IMR-90 (cell line): ENCODE measurements around the gene AMIGO2. TPM values are rescaled to one million over a fixed set of nuclear protein-coding genes. Genes with fewer than 3 reads are reported as not detected.

ENCODE experiments used
- ATAC-seq: fragments of 200-7000 bp; cut with Tn5 transposase; 2 replicates; pipeline ENCODE4 v1.9.1; 2020; ENCODE audit warnings: low read depth, mild to moderate bottlenecking, moderate library complexity
- BruUV-seq: library from RNA; stranded (reverse); fragments of 400-500 nt; replicated peaks from 2 replicates; lab custom pipeline; 2021; lab: Mats Ljungman, UMichigan
- CTCF ChIA-PET: fragments of 300-600 bp; formaldehyde crosslinking; extraction: SDS; loops from one replicate; lab custom pipeline; 2021; ENCODE audit warnings: antibody characterized with exemption; lab: Yijun Ruan, JAX
- POLR2A ChIA-PET: fragments of 300-600 bp; sonication (Branson Sonifier 250); formaldehyde crosslinking; loops from one replicate; lab custom pipeline; 2022; ENCODE audit warnings: antibody characterized with exemption; ENCODE audit not compliant: unreplicated experiment; lab: Charles Lee
- DNase-seq: peaks from one replicate; pipeline ENCODE4 v3.0.0; 2013
- H2AFZ ChIP-seq: replicated peaks from 2 replicates; pipeline ENCODE3; 2013; ENCODE audit warnings: low read length, mild to moderate bottlenecking; ENCODE audit not compliant: poor library complexity
- H2AK5ac ChIP-seq: 2 replicates; pipeline ENCODE4 v1.6.1; 2013; ENCODE audit warnings: low read depth, low read length, inconsistent platforms
- H2AK9ac ChIP-seq: replicated peaks from 2 replicates; pipeline ENCODE3; 2013; ENCODE audit warnings: mild to moderate bottlenecking, low read depth, low read length, moderate library complexity; ENCODE audit not compliant: poor library complexity
- H2BK120ac ChIP-seq: 2 replicates; pipeline ENCODE4 v1.6.1; 2013; ENCODE audit warnings: low read depth, low read length, inconsistent platforms
- H2BK15ac ChIP-seq: 3 replicates; pipeline ENCODE4 v1.6.1; 2013; ENCODE audit warnings: low read depth, low read length, inconsistent platforms
- H2BK20ac ChIP-seq: 2 replicates; pipeline ENCODE4 v1.6.1; 2013; ENCODE audit warnings: low read depth, mild to moderate bottlenecking, inconsistent platforms, low read length, moderate library complexity
- H2BK5ac ChIP-seq: 2 replicates; pipeline ENCODE4 v1.6.1; 2013; ENCODE audit warnings: mild to moderate bottlenecking, low read depth, low read length, inconsistent platforms; ENCODE audit not compliant: poor library complexity, severe bottlenecking
- H3K14ac ChIP-seq: replicated peaks from 2 replicates; pipeline ENCODE4 v1.6.1; 2013; ENCODE audit warnings: low read depth, low read length, inconsistent platforms
- H3K18ac ChIP-seq: 2 replicates; pipeline ENCODE4 v1.6.1; 2013; ENCODE audit warnings: low read depth, low read length, control low read depth
- H3K23ac ChIP-seq: 2 replicates; pipeline ENCODE4 v1.6.1; 2013; ENCODE audit warnings: low read depth, low read length, inconsistent platforms
- H3K27ac ChIP-seq: 2 replicates; pipeline ENCODE4 v1.5.1; 2013; ENCODE audit warnings: mild to moderate bottlenecking, control low read depth, low read length; ENCODE audit not compliant: insufficient read depth
- H3K27me3 ChIP-seq: 2 replicates; pipeline ENCODE4 v1.6.1; 2013; ENCODE audit warnings: low read length; ENCODE audit not compliant: control insufficient read depth, insufficient read depth
- H3K36me3 ChIP-seq: 2 replicates; pipeline ENCODE4 v1.6.1; 2013; ENCODE audit warnings: low read length, mixed read lengths; ENCODE audit not compliant: control insufficient read depth, insufficient read depth
- H3K4ac ChIP-seq: 2 replicates; pipeline ENCODE4 v1.6.1; 2013; ENCODE audit warnings: low read depth, low read length, inconsistent platforms
- H3K4me1 ChIP-seq: 2 replicates; pipeline ENCODE4 v1.6.1; 2013; ENCODE audit warnings: low read length, mixed read lengths; ENCODE audit not compliant: control insufficient read depth, insufficient read depth
- H3K4me2 ChIP-seq: 2 replicates; pipeline ENCODE4 v1.6.1; 2013; ENCODE audit warnings: low read depth, mild to moderate bottlenecking, control low read depth, low read length, moderate library complexity
- H3K4me3 ChIP-seq: 2 replicates; pipeline ENCODE4 v1.5.1; 2013; ENCODE audit warnings: low read depth, mild to moderate bottlenecking, control low read depth, low read length, moderate library complexity; ENCODE audit not compliant: insufficient read depth
- H3K56ac ChIP-seq: 2 replicates; pipeline ENCODE4 v1.6.1; 2013; ENCODE audit warnings: low read length, inconsistent platforms; ENCODE audit not compliant: insufficient read depth; ENCODE audit errors: extremely low read depth
- H3K79me1 ChIP-seq, 2 experiments: 2 replicates each; pipeline ENCODE4 v1.6.1; 2013; ENCODE audit warnings: low read length in 2 of 2, inconsistent platforms in 1 of 2, low read depth in 1 of 2
- H3K9ac ChIP-seq: 2 replicates; pipeline ENCODE4 v1.6.1; 2013; ENCODE audit warnings: low read depth, low read length, control low read depth
- H3K9me1 ChIP-seq: 2 replicates; pipeline ENCODE4 v1.6.1; 2013; ENCODE audit warnings: low read length, inconsistent platforms; ENCODE audit not compliant: insufficient read depth
- H3K9me3 ChIP-seq: 2 replicates; pipeline ENCODE4 v1.6.1; 2013; ENCODE audit warnings: low read length; ENCODE audit not compliant: control insufficient read depth, insufficient read depth
- H4K20me1 ChIP-seq: 2 replicates; pipeline ENCODE4 v1.6.1; 2013; ENCODE audit warnings: low read length, inconsistent platforms; ENCODE audit not compliant: insufficient read depth
- H4K5ac ChIP-seq: 2 replicates; pipeline ENCODE4 v1.6.1; 2013; ENCODE audit warnings: mild to moderate bottlenecking, low read depth, low read length, control low read depth
- H4K8ac ChIP-seq, 2 experiments: 2 replicates each; pipeline ENCODE4 v1.6.1; 2013; ENCODE audit warnings: low read depth in 2 of 2, low read length in 2 of 2, control low read depth in 1 of 2, inconsistent platforms in 1 of 2
- H4K91ac ChIP-seq: 2 replicates; pipeline ENCODE4 v1.6.1; 2013; ENCODE audit warnings: low read depth, low read length, inconsistent platforms; ENCODE audit not compliant: insufficient read depth
- CEBPB ChIP-seq: IDR thresholded peaks from 2 replicates; pipeline ENCODE4 v1.6.1; 2012; ENCODE audit warnings: low read depth, low read length, improper control_type of control experiment
- CHD1 ChIP-seq: IDR thresholded peaks from 2 replicates; pipeline ENCODE4 v1.6.1; 2012; ENCODE audit warnings: low read depth, low read length, improper control_type of control experiment
- FOS ChIP-seq: fragments of 150-350 bp; IDR thresholded peaks from 2 replicates; pipeline ENCODE4 v1.6.1; 2016; ENCODE audit warnings: low read depth, low read length
- MAFK ChIP-seq: IDR thresholded peaks from 2 replicates; pipeline ENCODE4 v1.6.1; 2012; ENCODE audit warnings: low read depth, low read length, improper control_type of control experiment
- MAZ ChIP-seq: IDR thresholded peaks from 2 replicates; pipeline ENCODE4 v1.6.1; 2012; ENCODE audit warnings: low read depth, mild to moderate bottlenecking, low read length, improper control_type of control experiment, moderate library complexity, borderline replicate concordance
- MXI1 ChIP-seq: IDR thresholded peaks from 2 replicates; pipeline ENCODE4 v1.6.1; 2012; ENCODE audit warnings: low read depth, mild to moderate bottlenecking, low read length, moderate library complexity, borderline replicate concordance
- NFE2L2 ChIP-seq: fragments of 150-350 bp; IDR thresholded peaks from 2 replicates; pipeline ENCODE4 v1.6.1; 2016; ENCODE audit warnings: low read depth, mild to moderate bottlenecking, low read length
- POLR2A ChIP-seq: IDR thresholded peaks from 2 replicates; pipeline ENCODE4 v1.6.1; 2012; ENCODE audit warnings: mild to moderate bottlenecking, low read depth, low read length
- RAD21 ChIP-seq: IDR thresholded peaks from 2 replicates; pipeline ENCODE4 v1.6.1; 2012; ENCODE audit warnings: low read length, improper control_type of control experiment
- RCOR1 ChIP-seq: IDR thresholded peaks from 2 replicates; pipeline ENCODE4 v1.6.1; 2012; ENCODE audit warnings: mild to moderate bottlenecking, low read length, improper control_type of control experiment; ENCODE audit not compliant: insufficient replicate concordance
- RFX5 ChIP-seq: IDR thresholded peaks from 2 replicates; pipeline ENCODE4 v1.8.0; 2012; ENCODE audit warnings: low read depth, mild to moderate bottlenecking, low read length, moderate library complexity
- SMC3 ChIP-seq: fragments of 150-350 bp; IDR thresholded peaks from 2 replicates; pipeline ENCODE4 v1.6.1; 2016; ENCODE audit warnings: low read depth, mild to moderate bottlenecking, antibody characterized with exemption, low read length, moderate library complexity
- WGBS, 2 experiments: methylation state at CpG; one replicate each; pipeline versions ENCODE4 v1.1.5 to v1.1.7; 2013; ENCODE audit warnings: missing lambda C conversion rate in 2 of 2; ENCODE audit not compliant: insufficient read length in 1 of 2; ENCODE audit errors: extremely low coverage in 2 of 2; 5-methylcytosine and 5-hydroxymethylcytosine counted together
- dilution Hi-C: fragments of 300-500 bp; cut with HindIII; formaldehyde crosslinking; loops from one replicate; pipeline ENCODE4 v1.14.3; 2018; ENCODE audit warnings: low sequenced_read_pairs; ENCODE audit not compliant: unreplicated experiment
- in situ Hi-C: fragments of 300-500 bp; cut with MboI; formaldehyde crosslinking; loops from 3 replicates; pipeline ENCODE4 v1.14.3; 2019; ENCODE audit warnings: low sequenced_read_pairs, inconsistent platforms, mixed read lengths
- intact Hi-C: fragments of 100-400 bp; cut with micrococcal nuclease; formaldehyde crosslinking; loops from 2 replicates; pipeline ENCODE4 v1.10.0; 2022
- polyA plus RNA-seq, 3 experiments: library from polyadenylated mRNA; depleted of rRNA; stranded (reverse); fragments of >200 nt; gene quantifications; 2 replicates each; pipeline ENCODE4 v1.2.3, GENCODE V29; 2012; ENCODE audit warnings: low replicate concordance in 1 of 3
- total RNA-seq: library from RNA; depleted of rRNA; stranded (reverse); fragments of >200 nt; gene quantifications from 2 replicates; pipeline ENCODE4 v1.2.3, GENCODE V29; 2012
- TF ChIP-seq, protein P1 (sequence below): fragments of 150-350 bp; IDR thresholded peaks from 2 replicates; pipeline ENCODE4 v1.6.1; 2017; ENCODE audit warnings: mild to moderate bottlenecking, antibody characterized with exemption, low read length, low read depth
- TF ChIP-seq, protein P2 (sequence below): fragments of 150-350 bp; IDR thresholded peaks from 2 replicates; pipeline ENCODE4 v1.6.1; 2016; ENCODE audit warnings: low read depth, mild to moderate bottlenecking, low read length, moderate library complexity, borderline replicate concordance
- TF ChIP-seq, protein P3 (sequence below): conservative IDR thresholded peaks from 2 replicates; pipeline ENCODE4 v1.5.1; 2012; ENCODE audit warnings: mild to moderate bottlenecking, low read depth, low read length, improper control_type of control experiment

AMIGO2 gene
- total and polyA plus RNA-seq, 2 of the 4 experiments (the other 2 are of a cell fraction), result 20.1 to 32.6 TPM

DNA sequence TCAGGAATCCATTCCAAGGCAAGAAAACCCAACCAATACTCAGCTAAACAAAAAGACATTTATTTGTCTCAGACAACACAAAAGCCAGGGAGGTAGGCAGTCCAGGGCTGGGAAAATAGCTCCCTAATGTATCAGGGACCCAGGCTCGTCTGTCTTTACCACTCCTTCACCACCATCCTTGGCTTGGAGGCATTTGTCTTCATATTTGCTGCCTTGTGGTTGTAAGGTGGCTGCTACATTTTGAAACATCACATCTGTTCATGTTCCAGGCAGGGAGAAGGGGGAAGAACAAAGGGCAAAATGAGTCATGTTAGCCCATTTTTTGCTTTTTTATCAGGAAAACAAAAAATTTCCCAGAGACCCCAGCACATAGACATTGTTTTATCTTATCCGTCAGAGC lies 45.1 kb downstream of the AMIGO2 start:
- Histone ChIP-seq H4K91ac (no peak overlapping the region), H3K4me2 (no peak overlapping the region), H3K9me3 (no peaks in the 10 kb centered on the region), H2BK20ac (peak overlapping the region; percentile 41), H2BK5ac (no peak overlapping the region), H3K23ac (peak overlapping the region; percentile 7; the same call in 1 of the 2 replicates), H3K9ac (no peak overlapping the region), H3K14ac (0 out of 2 replicates have a peak overlapping the region, but pooled peaks have one; percentile 3), H3K27me3 (no peaks in the 10 kb centered on the region), H3K9me1 (peaks cover 5% of the 10 kb centered on the region; the same call in 1 of the 2 replicates), H2AK9ac (no peak overlapping the region), H3K4me3 (no peak overlapping the region), H3K79me1 (no peaks in the 10 kb centered on the region), H4K8ac (peak overlapping the region in 1 of 2 experiments; percentile 23; a peak in 1 of 4 replicates), H3K4me1 (peaks cover 6% of the 10 kb centered on the region), H3K4ac (no peak overlapping the region; the same call in 1 of the 2 replicates), H3K18ac (no peak overlapping the region), H2AFZ (peak overlapping the region; percentile 62), H2AK5ac (peak overlapping the region; percentile 27; the same call in 1 of the 2 replicates), H4K5ac (no peak overlapping the region), H2BK120ac (peak overlapping the region; percentile 59; the same call in 1 of the 2 replicates), H2BK15ac (peak overlapping the region; percentile 15; the same call in 1 of the 3 replicates), H3K36me3 (no peaks in the 10 kb centered on the region), H3K56ac (no peak overlapping the region), H4K20me1 (no peaks in the 10 kb centered on the region), H3K27ac (no peak overlapping the region)
- ChIA-PET POLR2A (no interaction called here), CTCF (interaction anchor here (0.7 to 1.3 kb wide), 2 partner anchors 10 to 695 kb away, joined by 3 read pairs; no protein-coding TSS in a partner anchor)
- intact Hi-C loops, result loop anchor here (5.0 to 10.0 kb wide), 3 partner anchors 43 to 740 kb away; partner anchors contain the start of genes AMIGO2, PCED1B and SLC48A1
- peak; percentile 24; the same call in 1 of the 2 replicates for ATAC-seq
- no TSS peak for BruUV-seq
- DNase-seq, result peak; percentile 41
- dilution Hi-C loops, result no loop called here
- WGBS, 2 experiments, result 80% methylated on average over 1 of the region's 2 CpGs; no CpG with 5 or more reads in 1 of the 2 experiments
- in situ Hi-C loops, result loop anchor here (5.0 to 10.0 kb wide), 3 partner anchors 273 to 650 kb away; no protein-coding TSS in a partner anchor
- TF ChIP-seq RFX5 (no peak), MXI1 (no peak), RAD21 (no peak), CHD1 (no peak), SMC3 (no peak), POLR2A (no peak), NFE2L2 (no peak), MAZ (no peak), FOS (no peak), CEBPB (no peak), RCOR1 (no peak), MAFK (no peak)
- TF ChIP-seq, protein P1, sequence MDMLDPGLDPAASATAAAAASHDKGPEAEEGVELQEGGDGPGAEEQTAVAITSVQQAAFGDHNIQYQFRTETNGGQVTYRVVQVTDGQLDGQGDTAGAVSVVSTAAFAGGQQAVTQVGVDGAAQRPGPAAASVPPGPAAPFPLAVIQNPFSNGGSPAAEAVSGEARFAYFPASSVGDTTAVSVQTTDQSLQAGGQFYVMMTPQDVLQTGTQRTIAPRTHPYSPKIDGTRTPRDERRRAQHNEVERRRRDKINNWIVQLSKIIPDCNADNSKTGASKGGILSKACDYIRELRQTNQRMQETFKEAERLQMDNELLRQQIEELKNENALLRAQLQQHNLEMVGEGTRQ, result no peak
- TF ChIP-seq, protein P2, sequence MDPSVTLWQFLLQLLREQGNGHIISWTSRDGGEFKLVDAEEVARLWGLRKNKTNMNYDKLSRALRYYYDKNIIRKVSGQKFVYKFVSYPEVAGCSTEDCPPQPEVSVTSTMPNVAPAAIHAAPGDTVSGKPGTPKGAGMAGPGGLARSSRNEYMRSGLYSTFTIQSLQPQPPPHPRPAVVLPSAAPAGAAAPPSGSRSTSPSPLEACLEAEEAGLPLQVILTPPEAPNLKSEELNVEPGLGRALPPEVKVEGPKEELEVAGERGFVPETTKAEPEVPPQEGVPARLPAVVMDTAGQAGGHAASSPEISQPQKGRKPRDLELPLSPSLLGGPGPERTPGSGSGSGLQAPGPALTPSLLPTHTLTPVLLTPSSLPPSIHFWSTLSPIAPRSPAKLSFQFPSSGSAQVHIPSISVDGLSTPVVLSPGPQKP, result no peak
- TF ChIP-seq, protein P3, sequence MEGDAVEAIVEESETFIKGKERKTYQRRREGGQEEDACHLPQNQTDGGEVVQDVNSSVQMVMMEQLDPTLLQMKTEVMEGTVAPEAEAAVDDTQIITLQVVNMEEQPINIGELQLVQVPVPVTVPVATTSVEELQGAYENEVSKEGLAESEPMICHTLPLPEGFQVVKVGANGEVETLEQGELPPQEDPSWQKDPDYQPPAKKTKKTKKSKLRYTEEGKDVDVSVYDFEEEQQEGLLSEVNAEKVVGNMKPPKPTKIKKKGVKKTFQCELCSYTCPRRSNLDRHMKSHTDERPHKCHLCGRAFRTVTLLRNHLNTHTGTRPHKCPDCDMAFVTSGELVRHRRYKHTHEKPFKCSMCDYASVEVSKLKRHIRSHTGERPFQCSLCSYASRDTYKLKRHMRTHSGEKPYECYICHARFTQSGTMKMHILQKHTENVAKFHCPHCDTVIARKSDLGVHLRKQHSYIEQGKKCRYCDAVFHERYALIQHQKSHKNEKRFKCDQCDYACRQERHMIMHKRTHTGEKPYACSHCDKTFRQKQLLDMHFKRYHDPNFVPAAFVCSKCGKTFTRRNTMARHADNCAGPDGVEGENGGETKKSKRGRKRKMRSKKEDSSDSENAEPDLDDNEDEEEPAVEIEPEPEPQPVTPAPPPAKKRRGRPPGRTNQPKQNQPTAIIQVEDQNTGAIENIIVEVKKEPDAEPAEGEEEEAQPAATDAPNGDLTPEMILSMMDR, result no peak
